GM18867 (cell line): Measurements from ENCODE around the gene ABTB1.
"Not testable (repeated sequence)": the region's sequence is repeated elsewhere in the genome, so short reads cannot be mapped to it uniquely, and the experiment has no call there.

Experiments used
- ATAC-seq: cut with Tn5 transposase; IDR thresholded peaks from one replicate; pipeline ENCODE4 v1.9.1; 2021; ENCODE audit warnings: mild to moderate bottlenecking, moderate library complexity; ENCODE audit not compliant: unreplicated experiment

The ABTB1 gene

DNA sequence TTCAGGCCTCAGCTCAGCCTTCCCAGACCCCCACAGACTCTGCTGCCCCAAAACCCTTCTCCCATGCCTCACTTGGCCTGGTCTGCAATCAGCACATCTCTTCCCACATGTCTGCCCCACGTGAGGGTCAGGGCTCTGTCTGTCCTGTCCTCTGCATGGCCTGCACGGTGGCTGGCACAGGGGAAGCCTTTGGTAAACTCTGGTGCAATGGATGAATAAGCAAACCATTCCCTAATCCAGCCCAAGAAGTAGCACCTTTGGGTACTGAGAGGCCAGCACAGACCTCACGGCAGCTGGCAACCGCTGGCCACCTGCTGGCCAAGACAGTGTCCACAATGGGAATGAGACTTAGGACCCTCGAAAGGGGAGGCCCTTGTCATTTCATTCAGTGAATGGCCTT lies 27.7 kb downstream of the ABTB1 start:
- ATAC-seq = no peak

GRCh38 chr3:127701280-127701911 lies 28.6 kb downstream of the ABTB1 start:
- ATAC-seq = no peak

GRCh38 chr3:127702151-127702578 lies 29.4 kb downstream of the ABTB1 start:
- no peak for ATAC-seq

DNA sequence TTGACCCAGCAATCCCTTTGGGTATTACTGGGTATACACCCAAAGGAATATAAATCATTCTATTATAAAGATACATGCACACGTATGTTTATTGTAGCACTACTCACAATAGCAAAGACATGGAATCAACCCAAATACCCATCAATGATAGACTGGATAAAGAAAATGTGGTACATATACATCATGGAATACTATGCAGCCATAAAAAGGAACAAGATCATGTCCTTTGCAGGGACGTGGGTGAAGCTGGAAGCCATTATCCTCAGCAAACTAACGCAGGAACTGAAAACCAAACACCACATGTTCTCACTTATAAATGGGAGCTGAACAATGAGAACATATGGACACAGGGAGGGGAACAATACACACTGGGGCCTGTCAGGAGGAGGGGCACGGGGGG lies 32.1 kb downstream of the ABTB1 start:
- ATAC-seq = not testable (repeated sequence)

DNA sequence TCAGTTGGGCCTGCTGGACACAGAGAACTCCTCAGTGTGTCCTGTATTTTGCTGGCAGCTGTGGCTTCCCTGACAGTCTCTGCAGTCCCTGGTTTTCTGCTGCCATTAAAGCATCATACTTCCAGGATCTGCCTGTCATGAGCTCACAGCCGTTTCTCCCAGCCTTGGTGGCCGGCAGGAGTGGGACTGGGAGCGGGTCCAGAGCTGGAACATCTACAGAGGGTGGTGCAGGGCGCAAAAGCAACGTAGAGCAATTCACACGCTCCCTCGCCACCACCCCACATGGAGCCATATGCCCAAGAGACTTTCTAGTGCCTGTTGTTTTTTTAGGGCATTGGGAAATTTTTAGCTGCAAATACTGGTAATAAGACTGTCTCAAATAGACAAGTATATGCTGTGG lies 33.6 kb downstream of the ABTB1 start:
- ATAC-seq = no peak

- no peak for ATAC-seq
Observed at GRCh38 chr3:127706785-127707351, 34.1 kb downstream of the ABTB1 start.

GRCh38 chr3:127707851-127708411 lies 35.2 kb downstream of the ABTB1 start:
- no peak for ATAC-seq

- no peak for ATAC-seq
Observed at GRCh38 chr3:127708837-127709236, 36.1 kb downstream of the ABTB1 start.

DNA sequence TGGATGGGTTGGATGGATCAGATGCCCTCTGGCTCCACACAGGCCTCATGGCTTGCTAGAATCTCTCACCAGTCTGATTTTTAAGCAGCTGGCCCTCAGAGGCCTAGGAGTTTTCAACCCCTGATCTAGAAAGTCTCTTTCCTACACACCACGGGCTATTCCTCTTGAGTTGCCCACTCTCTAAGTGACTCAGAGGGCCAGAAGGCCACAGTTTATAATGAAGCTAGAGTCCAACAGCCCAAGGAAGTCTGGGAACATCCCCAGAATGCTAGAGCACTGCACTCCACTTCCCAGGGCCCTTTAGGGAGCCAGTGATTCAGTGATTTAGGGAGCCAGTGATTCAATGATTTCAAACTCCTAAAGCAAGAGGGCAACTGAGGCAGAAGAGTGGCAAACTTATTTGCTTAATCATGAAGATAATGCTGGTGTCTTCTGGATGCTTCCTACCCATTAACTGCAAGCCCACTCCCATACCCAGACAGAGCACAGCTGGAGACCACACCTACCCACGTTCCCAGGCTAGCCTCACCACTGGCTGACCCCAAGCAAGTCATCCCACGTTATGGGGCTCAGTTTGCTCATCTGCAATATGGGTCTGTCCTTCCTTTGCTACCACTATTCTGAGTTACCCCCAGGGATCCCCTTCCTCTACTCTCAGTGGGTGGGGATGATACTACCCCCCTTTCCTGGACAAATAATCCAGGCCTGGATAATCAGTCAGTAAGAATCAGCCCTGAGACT lies 36.7 kb downstream of the ABTB1 start:
- ATAC-seq = no peak

DNA sequence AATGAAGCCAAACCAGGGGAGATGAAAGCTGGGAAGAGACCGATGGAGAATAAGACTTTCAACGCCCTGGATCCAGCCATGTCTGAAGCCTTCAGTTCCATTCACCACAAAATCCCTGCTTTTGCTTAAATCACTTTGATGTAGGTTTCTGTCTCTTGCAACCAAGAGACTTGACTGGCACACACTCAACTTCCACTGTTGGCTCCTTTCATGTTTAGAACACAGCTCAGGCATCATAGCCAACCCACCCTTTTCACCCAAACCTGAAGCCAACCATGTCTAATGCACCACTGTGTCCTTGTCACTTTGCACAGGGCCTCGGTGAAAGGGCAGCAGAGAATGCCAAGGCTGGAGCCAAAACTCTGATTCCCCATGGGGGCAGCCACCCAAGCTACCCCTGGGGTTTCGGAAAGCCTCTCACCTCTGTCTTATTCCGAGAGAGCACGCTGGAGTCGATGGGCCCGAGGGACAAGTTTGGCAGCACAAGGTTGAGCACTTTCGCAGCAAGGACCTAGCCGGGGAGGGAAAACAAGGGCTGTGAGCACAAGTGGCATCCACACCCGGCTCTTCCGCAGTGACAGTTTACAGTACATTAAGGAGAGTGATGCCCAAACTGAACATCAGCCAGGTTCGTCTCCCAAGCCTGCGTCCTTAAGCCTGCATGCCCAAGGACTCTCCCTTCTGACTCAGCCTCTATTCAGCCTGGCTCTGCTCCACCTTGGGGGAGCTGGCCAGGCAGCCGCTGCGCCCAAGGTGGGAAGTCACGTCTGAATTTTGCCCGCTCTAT lies 37.6 kb downstream of the ABTB1 start:
- ATAC-seq = no peak

GRCh38 chr3:127711021-127711695 lies 38.4 kb downstream of the ABTB1 start:
- no peak for ATAC-seq

- no peak for ATAC-seq
Observed at GRCh38 chr3:127711896-127712295, 39.1 kb downstream of the ABTB1 start.

DNA sequence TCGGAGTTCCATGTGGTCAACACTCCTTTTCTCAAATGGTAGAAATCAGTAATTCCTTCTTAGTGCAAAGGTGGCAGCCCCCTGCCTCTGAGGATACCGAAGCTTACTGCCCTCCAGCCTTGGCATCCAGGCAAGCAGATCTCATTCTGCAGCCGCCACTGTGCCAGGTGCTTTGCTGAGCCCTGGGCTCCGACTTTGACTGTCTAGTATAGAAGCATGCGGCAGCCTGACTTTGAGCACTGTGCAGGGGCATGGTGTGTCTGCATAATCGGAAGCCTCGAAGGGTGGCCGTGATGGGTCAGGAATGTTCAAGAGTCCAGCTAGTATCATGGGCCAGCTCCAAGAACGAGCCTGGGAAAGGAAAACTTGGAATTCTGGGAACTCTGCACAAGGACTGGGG lies 39.7 kb downstream of the ABTB1 start:
- no peak for ATAC-seq

- ATAC-seq = no peak
Observed at GRCh38 chr3:127712881-127713771, 40.4 kb downstream of the ABTB1 start.

GRCh38 chr3:127714125-127714571 lies 41.4 kb downstream of the ABTB1 start:
- ATAC-seq = no peak

DNA sequence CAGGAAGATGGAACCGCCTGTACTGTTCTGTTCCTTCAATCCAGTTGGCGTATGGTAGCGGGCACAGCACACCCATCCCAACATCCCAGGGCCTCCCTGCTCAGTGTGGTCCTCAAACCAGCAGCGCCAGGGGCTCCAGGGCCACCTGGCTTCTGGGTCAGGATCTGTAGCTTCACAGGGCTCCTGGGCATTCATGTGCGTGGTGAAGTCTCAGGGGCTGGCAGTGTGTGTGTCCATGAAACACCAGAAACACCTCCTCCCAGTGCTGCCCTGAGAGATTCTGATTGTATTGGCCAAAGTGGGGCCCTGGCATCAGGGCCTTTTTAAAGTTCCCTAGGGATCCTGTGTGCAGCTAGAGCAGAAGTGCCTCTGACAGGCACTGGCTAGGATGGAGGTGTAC lies 42.1 kb downstream of the ABTB1 start:
- no peak for ATAC-seq

- no peak for ATAC-seq
Observed at GRCh38 chr3:127715532-127715931, 42.8 kb downstream of the ABTB1 start.

- no peak for ATAC-seq
Observed at GRCh38 chr3:127716384-127716783, 43.6 kb downstream of the ABTB1 start.
